Stromal cell of bone marrow (primary cell): Measurements from ENCODE around the gene BRD7.

Experiments
- DNase-seq: peaks from one replicate; pipeline ENCODE4 v3.0.0-alpha.2; 2012; ENCODE audit warnings: low read depth

Gene BRD7

DNA sequence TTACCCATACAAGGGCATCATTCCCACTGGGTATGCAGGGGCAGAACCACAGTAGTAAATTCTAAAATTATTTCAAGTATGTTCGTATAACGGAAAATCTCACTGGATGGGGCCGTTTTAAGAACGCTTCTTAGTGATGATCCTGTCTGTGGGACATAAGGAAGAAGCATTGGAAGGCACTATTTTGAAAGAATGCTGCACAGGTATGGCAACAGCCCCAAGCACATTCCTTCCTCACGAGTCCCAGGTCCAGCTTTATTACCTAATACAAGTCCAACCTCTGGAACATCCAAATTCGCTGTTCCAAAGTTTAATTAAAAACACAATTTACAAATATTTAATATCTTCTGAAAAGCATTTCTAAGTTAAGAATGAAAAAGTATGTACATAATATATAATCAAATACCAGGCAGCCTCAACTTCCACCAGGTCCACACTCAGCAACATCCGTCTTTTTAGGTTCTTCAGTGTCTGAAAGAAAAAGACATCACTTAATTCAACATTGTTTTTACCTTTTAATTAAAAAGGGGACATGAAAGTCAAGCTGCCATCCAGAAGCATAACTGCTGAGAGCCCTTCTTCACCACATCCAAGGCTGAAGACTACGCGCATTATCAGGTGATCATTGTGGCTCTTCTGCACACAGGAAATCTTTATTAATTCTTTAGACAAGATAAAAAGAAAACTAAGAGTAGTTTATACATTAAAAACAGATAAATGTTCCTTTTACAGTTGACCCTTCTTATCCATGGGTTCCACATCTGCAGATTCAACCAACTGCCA lies 49.8 kb downstream of the BRD7 start:
- DNase-seq = no peak

DNA sequence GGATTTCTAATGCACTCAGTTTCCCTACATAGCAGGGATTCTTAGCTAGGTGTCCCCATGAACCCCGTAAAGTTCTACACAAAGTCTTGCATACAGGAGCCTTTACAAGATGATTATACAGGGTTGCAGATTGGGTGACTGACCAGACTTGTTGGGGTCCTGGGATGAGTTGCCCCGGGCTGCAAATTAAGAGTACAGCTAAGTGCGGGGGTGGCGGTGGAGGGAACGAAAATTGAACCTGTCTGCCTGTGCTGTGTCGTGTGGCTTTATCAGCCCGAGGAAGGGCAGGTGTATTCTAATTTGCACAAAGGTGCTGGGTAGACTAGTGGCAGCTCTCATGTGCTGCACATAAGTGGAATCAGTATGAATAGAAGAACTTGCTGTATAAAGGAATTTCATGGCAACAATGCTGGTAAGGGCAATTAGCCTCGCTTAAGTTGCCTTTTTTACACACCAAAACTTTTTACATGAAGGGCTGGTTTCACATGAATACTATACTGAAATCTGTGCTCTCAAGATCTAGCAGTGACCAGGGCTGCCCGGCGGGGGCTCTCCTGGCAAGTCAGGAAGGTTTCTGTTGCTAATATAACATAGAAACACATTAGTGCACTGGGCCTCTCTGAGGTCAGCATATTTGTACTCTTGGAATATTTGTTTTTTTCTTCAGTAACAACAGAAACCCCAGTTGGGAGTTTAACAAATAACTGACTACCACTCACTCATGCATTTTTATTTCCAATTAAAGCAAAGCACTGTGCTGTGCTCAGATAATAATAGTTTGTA lies 51.7 kb downstream of the BRD7 start:
- no peak for DNase-seq

DNA sequence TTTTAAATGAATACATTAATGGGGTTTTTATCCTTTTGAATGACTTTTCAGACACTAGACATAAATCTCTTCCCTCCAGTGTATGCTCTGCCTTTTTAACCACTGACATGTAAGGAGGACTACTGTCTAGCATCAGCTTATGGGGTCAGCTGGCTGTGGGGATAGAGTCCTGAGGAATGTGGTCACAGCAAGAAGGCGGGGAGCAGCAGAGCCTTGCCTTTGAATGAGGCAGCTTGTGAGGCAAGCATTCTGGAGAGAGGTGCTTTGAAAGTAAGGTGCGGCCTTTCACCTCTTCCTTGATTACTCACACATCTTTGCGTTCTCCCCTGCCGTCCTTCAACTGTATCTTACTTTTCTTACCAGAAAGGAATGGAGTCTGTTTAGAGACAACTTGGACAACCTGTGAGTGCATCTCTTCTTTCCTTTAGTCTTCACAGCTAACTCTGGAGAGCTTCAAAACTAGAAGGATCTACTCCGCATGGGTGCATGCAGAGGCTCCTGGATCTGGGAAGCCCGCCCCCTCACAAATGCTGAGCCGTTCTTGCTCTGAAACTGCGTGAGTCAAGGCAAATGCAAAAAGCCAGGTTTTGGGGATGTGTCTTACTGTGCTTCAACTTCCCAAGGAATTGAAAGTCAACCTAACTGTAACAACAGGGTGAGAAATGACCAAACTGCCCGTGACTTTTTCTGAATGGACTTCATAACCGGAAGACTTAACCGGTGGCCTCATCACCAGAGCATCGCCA lies 52.5 kb downstream of the BRD7 start:
- DNase-seq = no peak

DNA sequence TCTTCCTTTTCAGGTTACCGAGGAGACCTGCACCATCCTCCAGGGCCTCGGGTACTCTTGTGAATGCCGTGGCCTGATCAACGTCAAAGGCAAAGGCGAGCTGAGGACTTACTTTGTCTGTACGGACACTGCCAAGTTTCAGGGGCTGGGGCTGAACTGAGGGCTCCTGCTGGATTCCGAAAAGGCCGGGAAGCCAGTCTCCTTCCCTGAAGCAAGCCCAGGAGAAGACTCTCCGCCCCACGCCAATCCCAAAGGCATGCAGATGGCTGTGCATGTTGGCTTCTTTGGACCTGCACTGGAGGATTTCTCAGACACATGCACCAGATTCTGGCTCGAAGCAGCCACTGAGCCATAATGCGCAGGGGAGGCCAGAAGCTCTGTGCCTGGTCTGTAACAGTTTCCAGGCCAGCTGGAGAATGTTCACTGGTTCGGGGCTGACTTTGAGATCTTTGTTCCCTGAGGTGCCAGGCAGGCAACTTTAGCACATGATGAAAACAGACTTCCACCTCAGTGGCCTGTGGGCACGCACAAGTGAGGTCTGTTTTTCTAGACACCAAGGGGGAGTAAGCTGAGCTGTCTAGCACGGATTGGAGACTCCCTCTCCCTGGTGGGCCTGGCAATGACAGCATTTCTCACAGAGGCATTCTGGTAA lies 53.3 kb downstream of the BRD7 start:
- DNase-seq = no peak

DNA sequence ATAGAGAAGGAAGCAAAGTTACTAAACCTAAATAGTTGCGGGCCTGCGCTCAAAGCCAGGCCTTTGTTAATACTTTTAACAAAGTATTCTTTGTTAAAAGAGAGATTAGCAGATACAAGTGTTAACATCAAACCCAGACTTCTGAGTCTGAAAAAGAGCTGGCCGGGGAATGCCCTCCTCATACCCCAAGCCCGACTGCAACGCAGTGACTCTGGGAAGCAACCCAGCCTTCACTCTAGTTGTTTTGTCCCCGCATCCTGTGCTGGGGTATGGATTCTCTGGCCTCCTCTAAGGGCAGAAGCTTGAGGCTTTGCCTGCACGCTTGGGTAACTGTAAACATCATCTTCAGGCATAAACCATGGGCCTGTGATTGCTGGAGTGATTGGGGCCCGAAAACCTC lies 54.1 kb downstream of the BRD7 start:
- DNase-seq = no peak

DNA sequence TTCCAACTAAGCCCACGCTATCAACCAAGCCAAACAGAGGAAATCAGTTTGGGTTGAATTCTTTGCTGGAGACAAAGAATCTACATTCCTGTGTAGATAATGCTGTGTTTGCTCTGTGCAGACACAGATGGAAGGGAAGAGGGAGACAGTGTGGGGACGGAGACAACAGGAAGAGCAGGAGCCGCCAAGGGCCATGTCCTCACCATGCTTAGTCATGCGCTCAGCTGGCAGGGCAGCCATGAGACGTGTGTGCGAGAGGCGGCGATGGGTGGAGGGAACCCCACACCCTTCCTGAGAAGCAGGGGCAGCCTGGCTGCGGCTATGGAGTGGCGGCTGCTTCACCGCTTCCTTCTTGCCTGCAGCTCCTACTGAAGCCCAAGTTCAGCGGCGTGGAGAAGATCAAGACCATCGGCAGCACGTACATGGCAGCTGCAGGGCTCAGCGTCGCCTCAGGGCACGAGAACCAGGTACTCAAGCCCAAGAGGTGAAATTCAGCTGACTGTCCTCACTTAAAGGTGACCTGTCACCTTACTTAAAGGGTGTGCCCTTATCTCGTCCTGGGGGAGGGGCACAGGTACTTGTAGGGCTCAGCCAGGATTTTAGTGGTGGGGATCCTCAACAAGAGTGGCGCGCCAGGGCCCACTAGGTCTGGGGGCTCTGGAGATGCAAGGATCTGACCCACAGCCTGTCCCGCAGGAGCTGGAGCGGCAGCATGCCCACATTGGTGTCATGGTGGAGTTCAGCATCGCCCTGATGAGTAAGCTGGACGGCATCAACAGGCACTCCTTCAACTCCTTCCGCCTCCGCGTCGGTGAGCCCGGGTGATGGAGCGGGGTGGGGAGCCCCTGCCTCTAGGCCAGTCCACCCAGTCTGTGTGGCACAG lies 55.0 kb downstream of the BRD7 start:
- no peak for DNase-seq

DNA sequence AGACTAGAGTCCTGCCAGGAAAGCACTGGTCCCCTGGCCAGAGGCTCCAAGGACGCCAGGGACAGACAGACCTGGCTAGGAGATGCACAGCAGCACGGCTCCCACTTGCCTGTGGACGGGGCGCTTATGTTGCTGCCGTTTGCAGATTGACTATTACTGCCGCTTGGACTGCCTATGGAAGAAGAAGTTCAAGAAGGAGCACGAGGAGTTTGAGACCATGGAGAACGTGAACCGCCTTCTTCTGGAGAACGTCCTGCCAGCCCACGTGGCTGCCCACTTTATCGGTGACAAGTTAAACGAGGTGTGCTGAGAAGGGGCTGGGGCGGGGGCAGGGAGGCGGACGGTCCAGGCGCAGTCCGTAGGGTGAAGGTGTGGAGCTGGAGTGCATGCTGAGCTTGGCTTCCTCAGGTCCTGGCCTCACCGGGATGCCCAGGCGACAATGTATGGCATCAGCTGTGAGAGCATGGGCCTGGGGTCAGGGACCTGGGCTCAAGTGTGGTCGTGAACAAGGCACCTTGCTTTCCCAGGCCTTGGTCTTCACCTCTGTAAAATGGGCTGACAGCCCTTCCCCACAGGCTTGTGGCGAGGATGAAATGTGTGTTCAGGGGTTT lies 56.8 kb downstream of the BRD7 start:
- DNase-seq = no peak

DNA sequence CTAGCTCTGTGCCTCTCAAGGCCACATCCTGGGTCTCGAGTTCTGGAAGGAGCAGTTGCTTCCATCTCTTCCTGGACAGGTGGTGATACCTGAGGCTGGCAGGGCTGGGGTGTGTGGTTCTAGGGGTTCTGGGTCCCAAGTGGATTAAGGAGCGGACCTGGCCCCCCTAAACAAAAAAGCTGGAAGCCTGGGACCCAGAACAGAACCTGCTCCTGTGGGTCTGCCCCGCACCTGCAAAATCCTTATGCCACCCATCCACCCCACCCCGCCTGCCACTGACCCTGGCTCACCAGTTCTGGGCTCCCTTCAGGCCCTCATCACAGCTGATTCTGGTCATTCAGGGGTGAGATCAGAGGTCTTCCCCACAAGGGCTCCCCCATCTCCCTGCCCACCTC lies 57.7 kb downstream of the BRD7 start:
- no peak for DNase-seq

DNA sequence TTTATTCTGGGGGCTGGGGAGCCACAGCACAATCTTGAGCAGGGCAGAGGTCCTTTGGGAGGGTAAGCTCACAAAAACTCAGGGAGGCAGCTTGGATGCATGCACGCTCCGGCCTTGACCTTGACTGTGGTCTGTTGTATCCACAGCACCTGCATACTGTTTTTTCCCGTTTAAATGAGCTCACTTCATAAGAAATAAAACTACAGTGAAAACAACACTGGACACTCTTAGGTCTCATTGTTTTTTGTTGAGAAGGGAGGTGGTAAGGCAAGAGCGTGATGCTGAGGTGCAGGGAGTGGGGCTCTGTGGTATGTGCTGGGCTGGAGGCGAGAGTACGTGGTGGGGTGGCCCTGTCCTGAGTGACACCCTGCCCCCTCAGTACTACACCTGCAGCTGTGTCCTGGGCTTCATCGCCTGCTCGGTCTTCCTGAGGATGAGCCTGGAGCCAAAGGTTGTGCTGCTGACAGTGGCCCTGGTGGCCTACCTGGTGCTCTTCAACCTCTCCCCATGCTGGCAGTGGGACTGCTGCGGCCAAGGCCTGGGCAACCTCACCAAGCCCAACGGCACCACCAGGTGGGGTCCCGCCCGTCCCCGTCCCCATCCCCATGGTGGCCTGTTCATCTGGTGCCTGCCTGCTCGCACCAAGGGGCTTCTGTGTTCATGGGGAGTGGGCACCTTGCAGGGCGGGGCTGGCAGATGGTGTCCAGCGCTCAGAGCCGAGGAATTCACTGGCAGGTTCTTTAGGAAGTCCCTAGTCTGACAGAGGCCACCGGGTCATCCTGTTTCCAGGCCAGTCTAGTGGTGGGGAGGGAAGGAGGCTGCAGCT lies 58.3 kb downstream of the BRD7 start:
- DNase-seq = no peak

DNA sequence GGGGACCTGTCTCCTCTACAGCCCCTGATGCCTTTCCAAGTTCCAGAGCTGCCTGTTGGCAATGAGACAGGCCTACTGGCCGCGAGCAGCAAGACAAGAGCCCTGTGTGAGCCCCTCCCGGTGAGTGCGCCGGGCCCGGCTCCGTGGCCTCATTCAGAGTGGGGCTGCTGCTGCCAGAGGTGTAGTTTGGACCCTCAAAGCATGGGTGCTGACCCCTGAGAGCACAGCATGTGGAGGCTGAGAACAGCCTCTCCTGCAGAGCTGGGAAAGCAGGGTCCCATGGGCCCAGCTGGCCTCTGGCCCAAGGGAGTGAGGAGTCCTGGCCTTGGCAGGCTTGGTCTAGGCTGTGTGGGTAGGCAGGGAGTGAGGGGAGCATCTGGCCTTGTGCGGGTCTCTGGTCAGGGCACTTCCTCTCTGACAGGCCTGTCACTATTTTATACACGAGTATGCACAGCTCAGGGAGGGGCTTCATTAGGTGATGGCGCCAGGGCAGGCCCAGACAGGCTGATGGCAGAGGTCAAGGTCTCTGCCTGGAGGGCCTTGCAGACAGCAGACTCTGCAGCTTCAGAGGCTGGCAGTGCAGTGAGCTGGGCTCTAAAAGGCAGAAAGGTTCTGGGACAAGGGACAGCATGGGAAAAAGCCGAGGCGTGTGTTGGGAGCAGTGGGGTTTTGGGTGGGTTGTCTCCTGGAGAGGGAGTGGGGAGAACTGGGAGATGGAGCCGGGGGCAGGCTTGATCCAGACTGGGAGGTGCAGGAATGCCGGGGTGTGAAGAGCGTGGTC lies 59.1 kb downstream of the BRD7 start:
- no peak for DNase-seq

DNA sequence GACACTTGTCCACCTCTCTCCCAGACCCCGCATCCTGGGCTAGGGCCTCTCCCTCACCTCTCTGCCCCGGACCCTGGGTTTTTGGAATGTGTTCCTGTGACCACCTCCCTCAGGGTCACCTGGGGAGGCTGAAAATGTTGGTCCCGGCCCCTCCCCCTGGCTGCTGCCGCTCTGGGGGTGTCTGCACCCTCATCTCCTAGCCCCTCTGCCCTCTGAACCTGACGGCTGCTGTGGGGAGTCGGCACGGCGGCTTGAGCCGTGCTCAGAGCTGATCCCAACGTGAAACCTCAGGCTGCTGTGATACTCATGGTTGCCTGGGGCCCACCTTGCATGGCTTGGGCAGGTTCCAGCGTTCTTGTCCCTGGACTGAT lies 59.6 kb downstream of the BRD7 start:
- no peak for DNase-seq

DNA sequence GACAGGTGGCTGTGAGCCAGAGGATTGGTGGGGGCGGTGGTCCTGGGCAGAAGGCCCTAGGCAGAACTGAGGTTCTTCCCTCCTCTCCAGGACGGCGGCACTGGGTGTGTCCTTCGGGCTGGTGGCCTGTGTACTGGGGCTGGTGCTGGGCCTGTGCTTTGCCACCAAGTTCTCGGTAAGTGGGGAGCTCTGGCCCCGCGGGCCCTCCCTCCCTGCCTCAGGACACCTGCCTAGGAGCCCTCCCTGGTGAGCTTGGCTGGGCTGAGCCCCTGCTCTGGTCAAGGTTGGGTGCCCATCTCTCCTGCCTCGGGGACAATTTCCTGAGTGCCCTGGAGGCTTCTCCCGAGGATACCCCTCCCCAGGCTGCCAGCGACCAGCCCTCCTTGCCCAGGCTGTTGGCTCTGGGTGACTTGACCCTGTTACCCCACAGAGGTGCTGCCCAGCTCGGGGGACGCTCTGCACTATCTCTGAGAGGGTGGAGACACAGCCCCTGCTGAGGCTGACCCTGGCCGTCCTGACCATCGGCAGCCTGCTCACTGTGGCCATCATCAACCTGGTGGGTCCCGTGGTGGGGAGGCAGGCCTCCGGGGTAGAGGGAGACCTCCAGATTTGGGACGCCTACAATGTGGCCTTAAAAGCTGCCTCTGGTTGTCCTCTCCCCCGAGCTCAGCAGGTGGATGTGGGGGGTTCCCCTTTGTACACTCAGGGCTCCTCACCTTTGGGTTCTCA lies 60.4 kb downstream of the BRD7 start:
- no peak for DNase-seq

DNA sequence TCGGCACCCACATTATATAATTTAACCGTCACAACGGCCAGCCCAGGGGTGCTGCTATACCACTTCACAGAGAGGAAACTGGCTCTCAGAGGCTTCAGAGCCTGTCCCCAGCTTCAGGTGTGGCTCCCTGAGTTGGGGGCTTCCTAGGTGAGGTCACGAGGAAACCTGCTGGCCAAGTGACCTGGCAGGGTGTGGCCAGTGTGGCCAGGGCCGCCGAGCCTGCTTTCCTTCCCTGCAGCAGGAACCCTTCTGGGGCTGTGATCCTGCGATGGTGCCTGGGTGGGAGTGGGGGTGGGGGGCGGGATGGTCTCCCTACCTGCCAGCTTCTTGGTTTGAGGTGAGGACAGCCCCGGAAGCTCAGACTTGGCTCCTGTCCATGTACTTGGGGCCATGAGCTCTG lies 62.5 kb downstream of the BRD7 start:
- no peak for DNase-seq

DNA sequence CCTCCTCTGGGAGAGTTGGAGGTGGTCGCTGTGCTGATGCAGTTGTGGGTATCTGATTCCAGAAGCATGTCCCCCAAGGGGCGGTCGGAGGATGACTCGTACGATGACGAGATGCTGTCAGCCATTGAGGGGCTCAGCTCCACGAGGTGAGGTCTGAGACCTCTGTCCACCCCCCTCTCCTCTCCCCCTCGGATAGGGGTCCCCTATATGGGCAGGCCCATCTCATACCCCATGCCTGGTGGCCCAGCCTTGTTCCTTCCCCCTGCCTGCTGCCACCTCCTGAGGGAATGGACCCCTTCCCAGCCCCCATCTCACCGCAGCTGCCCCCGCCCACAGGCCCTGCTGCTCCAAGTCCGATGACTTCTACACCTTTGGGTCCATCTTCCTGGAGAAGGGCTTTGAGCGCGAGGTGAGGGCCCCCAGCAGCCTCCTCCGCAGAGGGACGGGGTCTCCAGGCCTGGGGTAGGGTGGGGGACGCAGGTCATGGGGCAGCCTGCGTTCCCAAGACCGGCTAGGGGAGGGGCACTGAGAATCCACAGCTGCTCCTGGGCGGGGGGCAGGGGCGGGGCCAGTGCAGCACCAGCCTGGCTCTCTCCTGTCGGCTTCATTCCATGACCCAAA lies 63.2 kb downstream of the BRD7 start:
- no peak for DNase-seq

DNA sequence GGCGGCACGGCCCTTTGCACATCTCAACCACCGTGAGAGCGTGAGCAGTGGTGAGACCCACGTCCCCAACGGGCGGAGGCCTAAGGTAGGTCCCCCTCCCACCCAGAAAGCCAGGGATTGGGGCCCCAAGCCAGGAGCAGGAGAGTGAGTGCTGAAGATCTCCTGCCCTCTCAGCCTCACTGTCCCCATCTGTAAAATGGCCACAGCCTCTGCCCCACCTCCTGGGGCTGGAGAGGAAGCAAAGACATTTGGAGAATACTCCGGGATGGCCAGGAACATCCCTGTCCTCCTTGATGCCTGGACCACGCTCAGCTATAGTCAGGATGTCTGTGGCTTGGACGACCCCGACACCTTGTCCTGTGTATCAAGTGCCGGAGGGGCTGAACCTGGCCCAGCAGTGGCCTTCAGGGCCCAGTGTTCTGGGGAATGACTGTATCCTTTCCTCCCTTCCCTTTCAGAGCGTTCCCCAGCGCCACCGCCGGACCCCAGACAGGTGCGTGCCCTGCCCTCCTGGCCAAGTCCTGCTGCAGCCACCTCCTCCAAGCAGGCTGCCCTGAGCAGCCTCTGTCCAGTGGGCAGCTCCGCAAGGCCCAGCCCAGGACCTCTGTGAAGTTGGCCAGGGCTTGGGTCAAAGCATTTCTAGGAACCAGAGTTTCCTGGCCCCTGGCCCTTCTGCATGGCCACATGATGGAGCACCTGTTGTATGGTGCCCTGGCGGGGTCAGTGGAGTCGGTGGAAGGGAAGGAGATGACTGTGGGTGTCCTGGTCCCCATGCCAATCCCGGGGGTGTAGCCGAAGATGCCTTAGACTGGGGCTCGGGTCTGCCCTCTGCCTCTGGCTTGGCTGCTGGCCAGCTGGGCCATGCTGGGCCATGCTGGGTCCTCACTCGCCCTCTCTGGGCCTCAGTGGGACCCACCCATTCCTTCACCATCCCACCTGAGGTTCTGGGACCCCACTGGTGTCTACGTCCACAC lies 64.0 kb downstream of the BRD7 start:
- no peak for DNase-seq

DNA sequence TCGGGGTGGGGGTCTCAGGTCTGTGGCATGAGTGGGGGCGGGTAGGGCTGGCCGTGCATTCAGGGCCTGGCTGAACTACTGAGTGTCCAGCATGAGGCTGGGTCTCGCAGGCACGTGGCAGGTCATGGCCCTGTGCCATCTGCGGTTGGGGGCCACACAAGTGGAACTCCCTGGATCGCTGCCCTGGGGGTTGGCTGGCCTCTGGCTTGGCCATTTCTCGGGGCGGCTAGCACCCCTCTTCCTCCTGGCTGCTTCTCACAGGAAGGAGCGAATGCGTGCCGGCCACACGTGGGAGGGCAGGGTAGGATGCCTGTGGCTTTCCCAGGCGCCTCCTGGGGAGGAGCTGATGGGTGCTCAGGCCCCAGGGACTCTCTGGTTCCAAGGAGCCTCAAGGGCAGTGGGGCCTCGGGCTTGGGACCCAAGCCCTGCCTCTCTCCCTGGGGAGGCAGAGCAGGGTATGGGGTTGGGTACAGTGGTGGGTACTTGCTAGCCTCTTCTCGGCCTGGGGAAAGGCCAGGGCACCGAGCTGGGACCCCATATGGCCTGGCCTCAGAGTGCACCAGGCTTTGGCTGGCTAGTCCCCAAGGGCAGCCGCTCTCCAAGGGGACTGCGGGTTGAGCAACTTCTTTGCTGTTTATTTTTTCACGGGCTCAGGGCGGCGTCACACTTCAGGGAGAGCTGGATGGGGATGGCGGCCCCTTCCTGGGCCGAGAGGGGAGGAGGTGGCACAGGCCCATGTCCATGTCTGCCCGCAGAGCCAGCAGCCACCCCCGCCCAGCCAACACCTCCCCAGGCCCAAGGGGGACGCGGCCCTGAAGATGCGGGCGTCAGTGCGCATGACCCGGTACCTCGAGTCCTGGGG lies 65.0 kb downstream of the BRD7 start:
- no peak for DNase-seq
